Astrocyte (in vitro differentiated cells and primary cell): ENCODE results near the gene COPS7A. TPM values are rescaled to one million over a fixed set of nuclear protein-coding genes. Genes with fewer than 3 reads are reported as not detected.

Source experiments
- DNase-seq: peaks from one replicate; pipeline ENCODE4 v3.0.0-alpha.2; 2010; ENCODE audit warnings: low read depth
- FAIRE-seq: peaks from 2 replicates; lab custom pipeline; 2011; peaks lifted over from hg19 to GRCh38; lab: Jason Lieb, UNC
- H2AFZ ChIP-seq: 2 replicates; pipeline ENCODE4 v1.6.0; 2012; ENCODE audit warnings: low read depth, low read length, inconsistent platforms
- H3K27ac ChIP-seq: 2 replicates; pipeline ENCODE4 v1.5.1; 2011; ENCODE audit warnings: low read depth, low read length, inconsistent platforms
- H3K27me3 ChIP-seq: 2 replicates; pipeline ENCODE4 v1.6.0; 2011; ENCODE audit warnings: low read length, inconsistent platforms; ENCODE audit not compliant: insufficient read depth
- H3K36me3 ChIP-seq: 2 replicates; pipeline ENCODE4 v1.5.1; 2011; ENCODE audit warnings: low read length, inconsistent platforms; ENCODE audit not compliant: insufficient read depth
- H3K4me1 ChIP-seq: 2 replicates; pipeline ENCODE4 v1.5.1; 2011; ENCODE audit warnings: low read length, inconsistent platforms; ENCODE audit not compliant: insufficient read depth
- H3K4me2 ChIP-seq: 2 replicates; pipeline ENCODE4 v1.6.0; 2012; ENCODE audit warnings: low read length, inconsistent platforms
- H3K4me3 ChIP-seq: 2 replicates; pipeline ENCODE4 v1.5.1; 2011; ENCODE audit warnings: low read depth, mild to moderate bottlenecking, low read length, inconsistent platforms; ENCODE audit not compliant: insufficient read depth
- H3K79me2 ChIP-seq: 2 replicates; pipeline ENCODE4 v1.6.0; 2012; ENCODE audit warnings: mild to moderate bottlenecking, low read length, inconsistent platforms; ENCODE audit not compliant: insufficient read depth
- H3K9ac ChIP-seq: 2 replicates; pipeline ENCODE4 v1.6.0; 2012; ENCODE audit warnings: mild to moderate bottlenecking, low read length, inconsistent platforms
- H3K9me3 ChIP-seq: 2 replicates; pipeline ENCODE4 v1.5.1; 2012; ENCODE audit warnings: low read depth, mild to moderate bottlenecking, low read length, inconsistent platforms; ENCODE audit not compliant: insufficient read depth
- H4K20me1 ChIP-seq: 2 replicates; pipeline ENCODE4 v1.6.0; 2012; ENCODE audit warnings: low read length, inconsistent platforms; ENCODE audit not compliant: insufficient read depth
- H3K27ac Mint-ChIP-seq: one replicate; pipeline ENCODE4 v1.8.0; 2021; ENCODE audit warnings: mild to moderate bottlenecking, mixed read lengths; ENCODE audit not compliant: unreplicated experiment
- H3K27me3 Mint-ChIP-seq: one replicate; pipeline ENCODE4 v1.8.0; 2021; ENCODE audit warnings: low read depth, mixed read lengths; ENCODE audit not compliant: unreplicated experiment
- H3K36me3 Mint-ChIP-seq: one replicate; pipeline ENCODE4 v1.8.0; 2021; ENCODE audit warnings: low read depth, mixed read lengths; ENCODE audit not compliant: unreplicated experiment
- H3K4me1 Mint-ChIP-seq: one replicate; pipeline ENCODE4 v1.8.0; 2021; ENCODE audit warnings: low read depth, mixed read lengths; ENCODE audit not compliant: unreplicated experiment
- H3K4me3 Mint-ChIP-seq: one replicate; pipeline ENCODE4 v1.8.0; 2021; ENCODE audit warnings: mild to moderate bottlenecking, moderate library complexity, mixed read lengths; ENCODE audit not compliant: unreplicated experiment
- H3K9me3 Mint-ChIP-seq: one replicate; pipeline ENCODE4 v1.8.0; 2021; ENCODE audit warnings: mild to moderate bottlenecking, mixed read lengths; ENCODE audit not compliant: unreplicated experiment
- CTCF ChIP-seq: IDR thresholded peaks from 2 replicates; pipeline ENCODE4 v1.5.1; 2011; ENCODE audit warnings: low read depth, mild to moderate bottlenecking, inconsistent platforms, low read length, moderate library complexity; ENCODE audit not compliant: insufficient read depth
- EZH2 ChIP-seq: IDR thresholded peaks from 2 replicates; pipeline ENCODE4 v1.6.1; 2012; ENCODE audit warnings: mild to moderate bottlenecking, low read length, inconsistent platforms; ENCODE audit not compliant: insufficient read depth
- total RNA-seq: library from RNA; stranded (reverse); gene quantifications from 2 replicates; pipeline ENCODE4 v1.2.1, GENCODE V29; 2021

The COPS7A gene
- total RNA-seq, 1 donor from 2014 or later = 47.3 TPM

- Histone ChIP-seq H3K4me2 (no peak overlapping the region), H2AFZ (no peak overlapping the region), H3K9me3 (no peaks in the 10 kb centered on the region), H3K36me3 (peaks cover 20% of the 10 kb centered on the region), H4K20me1 (peaks cover 53% of the 10 kb centered on the region), H3K9ac (no peak overlapping the region), H3K79me2 (peaks cover 32% of the 10 kb centered on the region), H3K27me3 (no peaks in the 10 kb centered on the region), H3K27ac (no peak overlapping the region), H3K4me1 (peaks cover 24% of the 10 kb centered on the region), H3K4me3 (no peak overlapping the region)
- H3K4me3 Mint-ChIP-seq = peak overlapping the region; percentile 46
- DNase-seq (no peak), FAIRE-seq (no peak)
- H3K27me3 Mint-ChIP-seq = peaks cover 27% of the 10 kb centered on the region
- H3K36me3 Mint-ChIP-seq = peaks cover 33% of the 10 kb centered on the region
- TF ChIP-seq CTCF = no peak
- TF ChIP-seq EZH2 = no peak
- peaks cover 15% of the 10 kb centered on the region for H3K4me1 Mint-ChIP-seq
- H3K9me3 Mint-ChIP-seq = no peaks in the 10 kb centered on the region
- H3K27ac Mint-ChIP-seq = no peak overlapping the region
Observed at GRCh38 chr12:6771509-6772330, 47.9 kb downstream of the COPS7A start.

- H3K4me3 Mint-ChIP-seq = peak within 1 kb of the TSS; percentile 46
Observed at GRCh38 chr12:6772331-6772695, 48.5 kb downstream of the COPS7A start, which contains the start of gene LAG3. TSS of gene LAG3 (plus strand) at chr12:6772520. CDS start at chr12:6772853, 333 bp downstream.

More at GRCh38 chr12:6772331-6772695, 48.5 kb downstream of the COPS7A start, which contains the start of gene LAG3:
- H3K9ac ChIP-seq = no peak within 1 kb of the TSS
- no peak for TF ChIP-seq CTCF
- peaks cover 15% of the 10 kb centered on the region for H3K4me1 Mint-ChIP-seq
- H3K36me3 Mint-ChIP-seq = peaks cover 33% of the 10 kb centered on the region
- H3K4me1 ChIP-seq = peaks cover 24% of the 10 kb centered on the region
- H3K27me3 ChIP-seq = no peaks in the 10 kb centered on the region
- H4K20me1 ChIP-seq = peaks cover 48% of the 10 kb centered on the region
- no peak within 1 kb of the TSS for H3K27ac ChIP-seq
- H3K9me3 Mint-ChIP-seq = no peaks in the 10 kb centered on the region
- H3K27me3 Mint-ChIP-seq = peaks cover 28% of the 10 kb centered on the region
- DNase-seq = no peak
- H3K4me3 ChIP-seq = no peak within 1 kb of the TSS
- peak within 1 kb of the TSS; percentile 30 for H3K4me2 ChIP-seq
- no peaks in the 10 kb centered on the region for H3K9me3 ChIP-seq
- no peak within 1 kb of the TSS for H3K27ac Mint-ChIP-seq
- H3K79me2 ChIP-seq = peaks cover 26% of the 10 kb centered on the region
- FAIRE-seq = no peak
- peaks cover 20% of the 10 kb centered on the region for H3K36me3 ChIP-seq
- H2AFZ ChIP-seq = no peak within 1 kb of the TSS
